ENCODE results near the gene TFG. TPM values are rescaled to one million over a fixed set of nuclear protein-coding genes. Genes with fewer than 3 reads are reported as not detected.

Gene TFG
- total RNA-seq, 5 donors from 2014 or later (not counting 1 experiment from before 2014, with no cell fraction given) = 37.8 to 49.4 (median 44.1) TPM

DNA sequence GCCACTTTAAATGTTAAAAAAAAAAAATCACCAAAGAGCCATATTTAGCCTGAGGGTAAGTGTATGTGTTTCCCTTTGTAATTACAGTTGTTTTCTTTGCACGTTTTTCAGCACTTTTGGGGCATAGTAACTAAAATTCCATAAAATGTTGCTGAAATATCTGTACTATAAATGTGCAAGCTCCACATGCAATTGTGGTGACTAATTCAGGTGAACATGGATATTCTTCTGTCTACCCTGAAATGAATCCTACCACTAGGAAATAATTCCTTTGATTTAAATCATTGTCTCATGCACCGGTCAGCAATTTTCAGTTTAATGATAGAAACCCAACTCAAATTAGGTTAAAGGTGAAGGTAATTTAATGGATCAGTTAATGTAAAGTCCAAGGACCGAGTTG is 13.1 kb upstream of the TFG start:
- H3K4me1 ChIP-seq (ENCODE audit: control insufficient read depth in 1 of 2, extremely low read depth in 1 of 2, insufficient read depth in 2 of 2, low read length in 2 of 2) = no peaks in the 10 kb centered on the region
- Mint-ChIP-seq H3K4me3 (no peak overlapping the region), H3K27me3 (peaks cover 53 to 62% of the 10 kb centered on the region in 2 donors), H3K36me3 (peaks cover 2% of the 10 kb centered on the region), H3K4me1 (no peaks in the 10 kb centered on the region), H3K27ac (no peak overlapping the region), H3K9me3 (no peaks in the 10 kb centered on the region)
- no peaks in the 10 kb centered on the region for H3K9me3 ChIP-seq
- 43% methylated on average over 1 of the region's 3 CpGs for WGBS (ENCODE audit: insufficient coverage)
- no peaks in the 10 kb centered on the region for H3K36me3 ChIP-seq (ENCODE audit: control insufficient read depth in 2 of 2, extremely low read depth in 1 of 2, insufficient read depth in 1 of 2, low read length in 1 of 2)
- no peak for DNase-seq
- H3K27ac ChIP-seq (ENCODE audit: low read length) = no peak overlapping the region
- POLR2A ChIA-PET = no interaction called here
- H3K4me3 ChIP-seq (ENCODE audit: control insufficient read depth in 1 of 2, extremely low read depth in 1 of 2, low read length in 1 of 2) = no peak overlapping the region
- peaks cover 0 to 12% of the 10 kb centered on the region in 2 experiments for H3K27me3 ChIP-seq (replicated peaks in 1 of 2; ENCODE audit: control insufficient read depth in 2 of 2, extremely low read depth in 1 of 2, insufficient read depth in 2 of 2, low read length in 1 of 2)
- CTCF ChIA-PET = interaction anchor here in 1 of 2 donors (0.6 to 0.7 kb wide), 2 partner anchors 13 to 47 kb away, joined by 3 read pairs; no protein-coding TSS in a partner anchor
- no peak for ATAC-seq (replicated peaks in 1 of 4)

DNA sequence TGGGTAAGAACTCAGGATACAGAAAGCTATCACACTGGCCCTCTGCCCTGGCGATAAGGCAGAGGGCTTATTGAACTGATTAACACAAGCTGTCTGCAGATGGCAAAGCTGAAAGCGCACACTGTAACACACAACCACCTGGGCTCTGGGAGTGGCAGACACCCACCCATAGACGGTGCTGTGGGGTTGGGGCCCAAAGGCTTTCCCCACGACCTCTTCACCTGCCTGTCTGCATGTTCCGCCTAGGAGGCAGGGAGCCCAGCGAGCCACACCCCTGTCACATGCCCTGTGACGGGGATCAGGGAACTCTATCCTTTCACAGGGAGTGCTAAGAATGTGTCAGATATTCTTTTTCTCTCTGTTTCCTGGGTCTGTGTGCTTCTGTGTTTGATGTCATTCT is 12.1 kb upstream of the TFG start:
- Histone ChIP-seq H3K36me3 (ENCODE audit: control insufficient read depth in 2 of 2, extremely low read depth in 1 of 2, insufficient read depth in 1 of 2, low read length in 1 of 2) (no peaks in the 10 kb centered on the region), H3K4me3 (ENCODE audit: control insufficient read depth in 1 of 2, extremely low read depth in 1 of 2, low read length in 1 of 2) (no peak overlapping the region), H3K27ac (ENCODE audit: low read length) (no peak overlapping the region), H3K4me1 (ENCODE audit: control insufficient read depth in 1 of 2, extremely low read depth in 1 of 2, insufficient read depth in 2 of 2, low read length in 2 of 2) (no peaks in the 10 kb centered on the region), H3K27me3 (replicated peaks in 1 of 2; ENCODE audit: control insufficient read depth in 2 of 2, extremely low read depth in 1 of 2, insufficient read depth in 2 of 2, low read length in 1 of 2) (peaks cover 0 to 11% of the 10 kb centered on the region in 2 experiments), H3K9me3 (no peaks in the 10 kb centered on the region)
- ChIA-PET POLR2A (no interaction called here), CTCF (no interaction called here)
- H3K4me3 Mint-ChIP-seq = no peak overlapping the region
- H3K4me1 Mint-ChIP-seq = no peaks in the 10 kb centered on the region
- no peaks in the 10 kb centered on the region for H3K9me3 Mint-ChIP-seq
- peaks cover 2% of the 10 kb centered on the region for H3K36me3 Mint-ChIP-seq
- DNase-seq (no peak), ATAC-seq (replicated peaks in 1 of 4) (no peak)
- H3K27ac Mint-ChIP-seq = no peak overlapping the region
- peaks cover 53 to 58% of the 10 kb centered on the region in 2 donors for H3K27me3 Mint-ChIP-seq
- 84% methylated on average over 4 of the region's 7 CpGs for WGBS (ENCODE audit: insufficient coverage)

GRCh38 chr3:100697723-100698285 is 11.5 kb upstream of the TFG start:
- Mint-ChIP-seq H3K4me3 (no peak overlapping the region), H3K27ac (no peak overlapping the region), H3K4me1 (no peaks in the 10 kb centered on the region), H3K27me3 (peaks cover 52 to 55% of the 10 kb centered on the region in 2 donors), H3K9me3 (no peaks in the 10 kb centered on the region), H3K36me3 (peaks cover 2% of the 10 kb centered on the region)
- peaks cover 0 to 11% of the 10 kb centered on the region in 2 experiments for H3K27me3 ChIP-seq (replicated peaks in 1 of 2; ENCODE audit: control insufficient read depth in 2 of 2, extremely low read depth in 1 of 2, insufficient read depth in 2 of 2, low read length in 1 of 2)
- DNase-seq (no peak), ATAC-seq (replicated peaks in 1 of 4) (no peak)
- ChIA-PET CTCF (no interaction called here), POLR2A (no interaction called here)
- no peaks in the 10 kb centered on the region for H3K9me3 ChIP-seq
- WGBS (ENCODE audit: insufficient coverage) = 100% methylated on average over 2 of the region's 5 CpGs
- no peaks in the 10 kb centered on the region for H3K36me3 ChIP-seq (ENCODE audit: control insufficient read depth in 2 of 2, extremely low read depth in 1 of 2, insufficient read depth in 1 of 2, low read length in 1 of 2)
- no peaks in the 10 kb centered on the region for H3K4me1 ChIP-seq (ENCODE audit: control insufficient read depth in 1 of 2, extremely low read depth in 1 of 2, insufficient read depth in 2 of 2, low read length in 2 of 2)
- no peak overlapping the region for H3K27ac ChIP-seq (ENCODE audit: low read length)
- no peak overlapping the region for H3K4me3 ChIP-seq (ENCODE audit: control insufficient read depth in 1 of 2, extremely low read depth in 1 of 2, low read length in 1 of 2)

DNA sequence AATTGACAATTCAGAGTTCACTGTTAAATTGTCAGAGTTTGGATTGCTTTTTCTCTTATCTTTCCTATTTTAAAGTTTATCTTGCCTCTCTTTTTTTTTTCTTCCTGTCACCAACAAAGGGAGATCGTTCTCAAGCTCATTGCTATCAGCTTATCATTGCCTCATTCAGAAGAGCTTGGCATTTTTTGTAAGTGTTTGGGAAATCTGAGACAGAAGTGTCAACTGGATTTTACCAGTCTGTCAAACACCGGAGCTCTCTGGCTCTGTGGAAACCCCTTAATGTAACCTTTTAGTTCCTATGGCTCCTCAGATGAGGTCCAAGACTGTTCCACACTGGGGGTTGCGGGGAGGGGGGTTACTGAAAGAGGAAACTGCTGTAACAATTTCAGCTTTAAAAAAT is 10.6 kb upstream of the TFG start:
- H3K27ac Mint-ChIP-seq = no peak overlapping the region
- no peak for ATAC-seq (replicated peaks in 1 of 4)
- Histone ChIP-seq H3K9me3 (no peaks in the 10 kb centered on the region), H3K27me3 (replicated peaks in 1 of 2; ENCODE audit: control insufficient read depth in 2 of 2, extremely low read depth in 1 of 2, insufficient read depth in 2 of 2, low read length in 1 of 2) (peaks cover 0 to 11% of the 10 kb centered on the region in 2 experiments), H3K36me3 (ENCODE audit: control insufficient read depth in 2 of 2, extremely low read depth in 1 of 2, insufficient read depth in 1 of 2, low read length in 1 of 2) (no peaks in the 10 kb centered on the region), H3K27ac (ENCODE audit: low read length) (no peak overlapping the region), H3K4me1 (ENCODE audit: control insufficient read depth in 1 of 2, extremely low read depth in 1 of 2, insufficient read depth in 2 of 2, low read length in 2 of 2) (no peaks in the 10 kb centered on the region), H3K4me3 (ENCODE audit: control insufficient read depth in 1 of 2, extremely low read depth in 1 of 2, low read length in 1 of 2) (no peak overlapping the region)
- POLR2A ChIA-PET = interaction anchor here in 1 of 2 donors (0.6 to 0.7 kb wide), 2 partner anchors 439 to 893 kb away, joined by 4 to 10 read pairs; no protein-coding TSS in a partner anchor
- peaks cover 51 to 53% of the 10 kb centered on the region in 2 donors for H3K27me3 Mint-ChIP-seq
- CTCF ChIA-PET = interaction anchor here in 1 of 2 donors (0.6 kb wide), 1 partner anchor 107 kb away, joined by 4 read pairs; no protein-coding TSS in a partner anchor
- H3K4me1 Mint-ChIP-seq = no peaks in the 10 kb centered on the region
- DNase-seq = no peak
- WGBS (ENCODE audit: insufficient coverage) = no CpG with 5 or more reads among the region's 3 CpGs
- no peaks in the 10 kb centered on the region for H3K36me3 Mint-ChIP-seq
- H3K4me3 Mint-ChIP-seq = no peak overlapping the region
- H3K9me3 Mint-ChIP-seq = no peaks in the 10 kb centered on the region

DNA sequence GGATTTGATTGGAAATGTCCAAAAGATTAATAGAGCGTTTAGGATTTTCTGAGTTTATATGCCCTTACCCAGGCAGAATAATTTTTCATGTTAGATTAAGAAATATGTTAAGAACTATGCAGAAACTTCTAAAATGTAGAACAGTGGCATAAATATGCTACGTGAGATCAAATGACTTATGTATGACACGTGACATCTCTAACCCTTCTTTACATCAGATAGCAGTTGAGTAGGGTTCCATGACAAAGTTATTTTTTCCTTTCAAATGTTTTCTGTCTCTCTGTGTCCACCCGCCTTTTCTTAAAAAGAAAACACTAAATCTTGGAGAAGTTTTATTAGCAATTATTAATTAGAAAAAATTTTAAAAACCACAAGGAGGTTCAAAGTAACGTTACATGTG is 8.6 kb upstream of the TFG start:
- ChIA-PET POLR2A (no interaction called here), CTCF (no interaction called here)
- Histone ChIP-seq H3K4me1 (ENCODE audit: control insufficient read depth in 1 of 2, extremely low read depth in 1 of 2, insufficient read depth in 2 of 2, low read length in 2 of 2) (no peaks in the 10 kb centered on the region), H3K9me3 (no peaks in the 10 kb centered on the region), H3K27me3 (replicated peaks in 1 of 2; ENCODE audit: control insufficient read depth in 2 of 2, extremely low read depth in 1 of 2, insufficient read depth in 2 of 2, low read length in 1 of 2) (peaks cover 0 to 11% of the 10 kb centered on the region in 2 experiments), H3K36me3 (ENCODE audit: control insufficient read depth in 2 of 2, extremely low read depth in 1 of 2, insufficient read depth in 1 of 2, low read length in 1 of 2) (no peaks in the 10 kb centered on the region), H3K4me3 (ENCODE audit: control insufficient read depth in 1 of 2, extremely low read depth in 1 of 2, low read length in 1 of 2) (no peak overlapping the region), H3K27ac (ENCODE audit: low read length) (no peak overlapping the region)
- ATAC-seq (replicated peaks in 1 of 4) = no peak
- Mint-ChIP-seq H3K27me3 (peaks cover 38 to 39% of the 10 kb centered on the region in 2 donors), H3K4me3 (no peak overlapping the region), H3K9me3 (no peaks in the 10 kb centered on the region), H3K27ac (no peak overlapping the region), H3K4me1 (no peaks in the 10 kb centered on the region), H3K36me3 (no peaks in the 10 kb centered on the region)
- no peak for DNase-seq
- WGBS (ENCODE audit: insufficient coverage) = no CpG with 5 or more reads among the region's 5 CpGs

- POLR2A ChIA-PET = no interaction called here
- Histone ChIP-seq H3K9me3 (no peaks in the 10 kb centered on the region), H3K4me1 (ENCODE audit: control insufficient read depth in 1 of 2, extremely low read depth in 1 of 2, insufficient read depth in 2 of 2, low read length in 2 of 2) (no peaks in the 10 kb centered on the region), H3K27ac (ENCODE audit: low read length) (no peak overlapping the region), H3K36me3 (ENCODE audit: control insufficient read depth in 2 of 2, extremely low read depth in 1 of 2, insufficient read depth in 1 of 2, low read length in 1 of 2) (no peaks in the 10 kb centered on the region), H3K4me3 (ENCODE audit: control insufficient read depth in 1 of 2, extremely low read depth in 1 of 2, low read length in 1 of 2) (no peak overlapping the region), H3K27me3 (replicated peaks in 1 of 2; ENCODE audit: control insufficient read depth in 2 of 2, extremely low read depth in 1 of 2, insufficient read depth in 2 of 2, low read length in 1 of 2) (peaks cover 2 to 4% of the 10 kb centered on the region in 2 experiments)
- Mint-ChIP-seq H3K36me3 (no peaks in the 10 kb centered on the region), H3K4me1 (no peaks in the 10 kb centered on the region), H3K4me3 (no peak overlapping the region), H3K27ac (no peak overlapping the region), H3K9me3 (no peaks in the 10 kb centered on the region), H3K27me3 (peaks cover 29 to 32% of the 10 kb centered on the region in 2 donors)
- DNase-seq = no peak
- no peak for ATAC-seq (replicated peaks in 1 of 4)
- 100% methylated on average over 1 of the region's 4 CpGs for WGBS (ENCODE audit: insufficient coverage)
- CTCF ChIA-PET = interaction anchor here in 1 of 2 donors (0.6 kb wide), 1 partner anchor 870 kb away, joined by 5 read pairs; no protein-coding TSS in a partner anchor
Observed at GRCh38 chr3:100702082-100702979, 7.0 kb upstream of the TFG start.
